OCI-LY1 (cell line): ENCODE measurements around the gene IGF1R.

Experiments used
- H2AFZ ChIP-seq: fragments of 200-600 bp; sonication (generic), shearing (Covaris generic); 2 replicates; pipeline ENCODE4 v1.6.0; 2014; ENCODE audit warnings: antibody characterized with exemption, mild to moderate bottlenecking, low read length
- H3F3A ChIP-seq: fragments of 200-600 bp; sonication (generic), shearing (Covaris generic); 2 replicates; pipeline ENCODE4 v1.6.0; 2014; ENCODE audit warnings: mild to moderate bottlenecking, antibody characterized with exemption, low read length, moderate library complexity; ENCODE audit not compliant: insufficient read depth
- H3K27ac ChIP-seq: fragments of 200-600 bp; sonication (generic); 2 replicates; pipeline ENCODE4 v1.5.1; 2014; ENCODE audit warnings: low read length, mixed run types, mild to moderate bottlenecking, low read depth; ENCODE audit not compliant: poor library complexity, severe bottlenecking
- H3K27me3 ChIP-seq: fragments of 200-600 bp; sonication (generic); 2 replicates; pipeline ENCODE4 v1.6.0; 2014; ENCODE audit warnings: antibody characterized with exemption, mild to moderate bottlenecking, low read length, moderate library complexity; ENCODE audit not compliant: insufficient read depth
- H3K36me3 ChIP-seq: fragments of 200-600 bp; sonication (generic); 2 replicates; pipeline ENCODE4 v1.6.1; 2014; ENCODE audit warnings: mild to moderate bottlenecking, antibody characterized with exemption, low read length, moderate library complexity, mixed read lengths; ENCODE audit not compliant: insufficient read depth
- H3K4me1 ChIP-seq: fragments of 200-600 bp; sonication (generic); 2 replicates; pipeline ENCODE4 v1.5.1; 2014; ENCODE audit warnings: mild to moderate bottlenecking, low read length, moderate library complexity; ENCODE audit not compliant: insufficient read depth, severe bottlenecking
- H3K4me2 ChIP-seq: fragments of 200-600 bp; sonication (generic), shearing (Covaris generic); 2 replicates; pipeline ENCODE4 v1.6.1; 2014; ENCODE audit warnings: low read length
- H3K4me3 ChIP-seq: fragments of 200-600 bp; sonication (generic); 2 replicates; pipeline ENCODE4 v1.5.1; 2014; ENCODE audit warnings: low read length, low read depth, mild to moderate bottlenecking, mixed read lengths; ENCODE audit not compliant: poor library complexity, severe bottlenecking
- H3K79me2 ChIP-seq: fragments of 200-600 bp; shearing (Covaris generic); 2 replicates; pipeline ENCODE4 v1.6.1; 2016; ENCODE audit warnings: mixed run types, low read length, mixed read lengths; ENCODE audit not compliant: insufficient read depth
- H3K9ac ChIP-seq: fragments of 200-600 bp; sonication (generic), shearing (Covaris generic); 2 replicates; pipeline ENCODE4 v1.6.1; 2014; ENCODE audit warnings: mild to moderate bottlenecking, low read length, mixed read lengths
- H3K9me2 ChIP-seq: fragments of 200-600 bp; sonication (generic), shearing (Covaris generic); 2 replicates; pipeline ENCODE4 v1.6.1; 2014; ENCODE audit warnings: low read depth, mild to moderate bottlenecking, low read length, mixed read lengths
- H3K9me3 ChIP-seq: fragments of 200-600 bp; shearing (Covaris generic); 2 replicates; pipeline ENCODE4 v1.6.1; 2014; ENCODE audit warnings: low read length, mixed read lengths
- H4K20me1 ChIP-seq: fragments of 200-600 bp; sonication (generic), shearing (Covaris generic); 2 replicates; pipeline ENCODE4 v1.6.0; 2016; ENCODE audit warnings: mild to moderate bottlenecking, low read length; ENCODE audit not compliant: insufficient read depth
- EZH2 ChIP-seq: fragments of 200-600 bp; sonication (generic), shearing (Covaris generic); IDR thresholded peaks from 2 replicates; pipeline ENCODE4 v1.8.0; 2017; ENCODE audit warnings: borderline replicate concordance, mixed run types, mild to moderate bottlenecking, antibody characterized with exemption, low read length, moderate library complexity, mixed read lengths
- TF ChIP-seq, protein P1 (sequence below): fragments of 200-600 bp; sonication (generic), shearing (Covaris generic); IDR thresholded peaks from 2 replicates; pipeline ENCODE4 v1.5.1; 2017; ENCODE audit warnings: mild to moderate bottlenecking, antibody characterized with exemption, low read length, moderate library complexity, mixed read lengths

IGF1R gene

DNA sequence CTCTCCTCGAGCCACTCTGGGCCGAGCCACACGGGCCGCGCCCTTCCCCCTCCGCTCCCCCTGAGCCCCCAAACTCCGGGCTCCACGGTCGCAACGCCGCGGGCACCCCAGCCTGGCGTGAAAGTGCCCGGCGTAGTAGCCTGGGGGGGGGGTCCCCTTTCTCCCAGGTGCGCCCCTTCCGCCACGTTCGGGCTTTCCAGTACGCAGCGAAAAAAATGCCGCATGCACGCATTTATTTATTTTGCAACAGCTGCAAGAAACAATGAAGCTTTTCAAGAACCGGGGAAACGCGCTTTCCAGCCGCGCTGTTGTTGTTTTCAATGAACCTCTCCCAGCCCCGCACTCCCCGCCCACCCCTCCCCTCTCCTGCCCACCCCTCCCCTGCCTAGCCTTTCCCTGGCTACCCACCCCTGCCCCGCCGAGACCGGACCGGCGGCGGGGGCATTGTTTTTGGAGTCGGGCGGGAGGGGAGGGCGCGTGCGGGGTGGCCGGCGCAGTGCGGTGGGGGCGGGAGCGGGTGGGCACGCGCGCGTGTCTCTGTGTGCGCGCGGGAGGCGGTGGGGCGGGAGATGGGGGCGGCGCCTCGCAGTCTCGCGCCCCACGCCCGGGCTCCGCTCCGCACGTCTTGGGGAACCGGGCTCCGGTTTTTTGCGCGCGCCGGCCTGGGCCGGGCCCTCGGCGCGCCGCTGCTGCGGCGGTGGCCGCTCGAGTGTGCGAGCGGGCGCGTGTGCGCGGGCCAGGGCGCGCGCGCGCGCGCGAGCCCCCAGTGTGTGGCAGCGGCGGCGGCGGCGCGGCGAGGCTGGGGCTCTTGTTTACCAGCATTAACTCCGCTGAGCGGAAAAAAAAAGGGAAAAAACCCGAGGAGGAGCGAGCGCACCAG is at the start of gene IGF1R:
IGF1R (plus strand) TSS at position 766 of the 880 bp plus-strand sequence. CDS start 1,043 bp downstream, outside the sequence.
- Histone ChIP-seq H3K9me3 (no peaks in the 10 kb centered on the region), H4K20me1 (no peaks in the 10 kb centered on the region), H3K27ac (no peak within 1 kb of the TSS), H3K36me3 (no peaks in the 10 kb centered on the region), H3K4me3 (peak within 1 kb of the TSS; percentile 65), H3K4me2 (peak within 1 kb of the TSS; percentile 67), H3K27me3 (no peaks in the 10 kb centered on the region), H3K79me2 (no peaks in the 10 kb centered on the region), H3K9me2 (no peaks in the 10 kb centered on the region), H2AFZ (no peak within 1 kb of the TSS), H3F3A (no peaks in the 10 kb centered on the region), H3K4me1 (no peaks in the 10 kb centered on the region), H3K9ac (peak within 1 kb of the TSS; percentile 58; the same call in 1 of the 2 replicates)
- TF ChIP-seq, protein P1, sequence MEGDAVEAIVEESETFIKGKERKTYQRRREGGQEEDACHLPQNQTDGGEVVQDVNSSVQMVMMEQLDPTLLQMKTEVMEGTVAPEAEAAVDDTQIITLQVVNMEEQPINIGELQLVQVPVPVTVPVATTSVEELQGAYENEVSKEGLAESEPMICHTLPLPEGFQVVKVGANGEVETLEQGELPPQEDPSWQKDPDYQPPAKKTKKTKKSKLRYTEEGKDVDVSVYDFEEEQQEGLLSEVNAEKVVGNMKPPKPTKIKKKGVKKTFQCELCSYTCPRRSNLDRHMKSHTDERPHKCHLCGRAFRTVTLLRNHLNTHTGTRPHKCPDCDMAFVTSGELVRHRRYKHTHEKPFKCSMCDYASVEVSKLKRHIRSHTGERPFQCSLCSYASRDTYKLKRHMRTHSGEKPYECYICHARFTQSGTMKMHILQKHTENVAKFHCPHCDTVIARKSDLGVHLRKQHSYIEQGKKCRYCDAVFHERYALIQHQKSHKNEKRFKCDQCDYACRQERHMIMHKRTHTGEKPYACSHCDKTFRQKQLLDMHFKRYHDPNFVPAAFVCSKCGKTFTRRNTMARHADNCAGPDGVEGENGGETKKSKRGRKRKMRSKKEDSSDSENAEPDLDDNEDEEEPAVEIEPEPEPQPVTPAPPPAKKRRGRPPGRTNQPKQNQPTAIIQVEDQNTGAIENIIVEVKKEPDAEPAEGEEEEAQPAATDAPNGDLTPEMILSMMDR: no peak
- no peak for TF ChIP-seq EZH2

DNA sequence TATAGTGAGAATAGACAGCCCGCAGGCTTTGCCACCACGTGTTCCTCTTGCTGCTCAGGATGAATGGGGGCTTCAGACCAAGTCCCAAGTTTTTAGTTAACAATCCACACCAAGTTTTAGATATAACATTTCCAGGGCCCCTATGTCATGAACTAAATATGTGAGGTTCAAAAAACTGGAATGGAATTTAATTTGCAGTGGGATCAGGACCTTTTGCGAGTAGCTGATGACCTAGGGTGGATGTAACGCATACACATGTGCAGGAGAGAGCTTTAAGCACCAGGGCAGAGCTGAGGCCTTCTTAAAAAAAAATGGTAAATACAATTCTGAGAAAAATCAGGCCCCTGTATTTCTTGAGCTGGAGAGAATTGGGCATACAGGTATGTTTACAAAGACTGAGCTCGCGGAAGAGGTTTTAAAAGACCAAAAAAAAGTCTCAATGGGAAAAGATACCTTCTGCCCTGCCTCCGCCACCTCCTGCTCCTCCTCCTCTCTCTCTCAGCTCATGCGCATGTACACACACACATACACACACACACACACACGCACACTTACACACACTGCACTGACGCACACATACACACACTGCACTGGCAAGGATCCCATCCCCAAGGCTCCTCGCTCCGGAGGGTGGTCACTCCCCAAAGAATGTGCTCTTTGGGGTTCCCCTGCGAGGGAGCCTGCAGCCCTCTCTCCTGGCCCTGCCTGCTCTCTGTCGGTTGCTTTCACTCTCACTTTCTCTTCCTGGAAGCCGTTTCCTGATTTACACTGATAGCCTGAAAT is 48.2 kb upstream of the IGF1R start:
- no peaks in the 10 kb centered on the region for H3K27me3 ChIP-seq
- H3K9ac ChIP-seq: no peak overlapping the region
- H3K4me3 ChIP-seq: no peak overlapping the region
- H3K36me3 ChIP-seq: no peaks in the 10 kb centered on the region
- no peaks in the 10 kb centered on the region for H4K20me1 ChIP-seq
- no peak for TF ChIP-seq EZH2
- TF ChIP-seq, protein P1: no peak
- H3K4me1 ChIP-seq: no peaks in the 10 kb centered on the region
- H3K79me2 ChIP-seq: no peaks in the 10 kb centered on the region
- no peak overlapping the region for H2AFZ ChIP-seq
- no peak overlapping the region for H3K4me2 ChIP-seq
- no peak overlapping the region for H3K27ac ChIP-seq
- no peaks in the 10 kb centered on the region for H3K9me3 ChIP-seq
- no peaks in the 10 kb centered on the region for H3K9me2 ChIP-seq
- H3F3A ChIP-seq: no peaks in the 10 kb centered on the region

DNA sequence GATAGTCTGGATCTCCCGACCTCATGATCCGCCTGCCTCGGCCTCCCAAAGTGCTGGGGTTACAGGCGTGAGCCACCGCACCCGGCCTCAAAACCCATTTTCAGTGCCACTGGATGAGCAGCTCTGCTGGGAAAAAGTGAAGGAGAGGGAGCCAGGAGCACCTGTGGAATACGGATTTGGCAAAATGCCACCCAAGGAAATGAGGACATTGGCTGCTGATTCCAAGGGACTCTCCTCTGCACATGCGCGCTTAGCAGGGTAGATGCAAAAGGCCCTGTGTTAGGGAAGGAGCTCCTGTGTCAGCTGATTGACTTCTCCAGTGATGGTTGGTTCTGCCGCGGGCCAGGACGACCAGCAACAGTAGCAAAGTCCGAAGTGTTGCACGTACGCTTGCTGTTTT is 43.4 kb upstream of the IGF1R start:
- no peak overlapping the region for H3K4me2 ChIP-seq
- H3K79me2 ChIP-seq: no peaks in the 10 kb centered on the region
- no peak overlapping the region for H3K27ac ChIP-seq
- no peaks in the 10 kb centered on the region for H3K4me1 ChIP-seq
- no peaks in the 10 kb centered on the region for H3K36me3 ChIP-seq
- no peaks in the 10 kb centered on the region for H3K9me2 ChIP-seq
- H4K20me1 ChIP-seq: no peaks in the 10 kb centered on the region
- TF ChIP-seq EZH2: no peak
- H3K27me3 ChIP-seq: no peaks in the 10 kb centered on the region
- no peaks in the 10 kb centered on the region for H3K9me3 ChIP-seq
- no peak overlapping the region for H3K4me3 ChIP-seq
- no peak overlapping the region for H2AFZ ChIP-seq
- no peaks in the 10 kb centered on the region for H3F3A ChIP-seq
- H3K9ac ChIP-seq: no peak overlapping the region
